ENCODE results near the gene KDM2A.
A peak's percentile ranks its signal among the peaks of the same experiment; 100 is the strongest.

Gene KDM2A

GRCh38 chr11:67102664-67103063 lies 16.4 kb upstream of the KDM2A start:
- TF ChIP-seq, protein P1, sequence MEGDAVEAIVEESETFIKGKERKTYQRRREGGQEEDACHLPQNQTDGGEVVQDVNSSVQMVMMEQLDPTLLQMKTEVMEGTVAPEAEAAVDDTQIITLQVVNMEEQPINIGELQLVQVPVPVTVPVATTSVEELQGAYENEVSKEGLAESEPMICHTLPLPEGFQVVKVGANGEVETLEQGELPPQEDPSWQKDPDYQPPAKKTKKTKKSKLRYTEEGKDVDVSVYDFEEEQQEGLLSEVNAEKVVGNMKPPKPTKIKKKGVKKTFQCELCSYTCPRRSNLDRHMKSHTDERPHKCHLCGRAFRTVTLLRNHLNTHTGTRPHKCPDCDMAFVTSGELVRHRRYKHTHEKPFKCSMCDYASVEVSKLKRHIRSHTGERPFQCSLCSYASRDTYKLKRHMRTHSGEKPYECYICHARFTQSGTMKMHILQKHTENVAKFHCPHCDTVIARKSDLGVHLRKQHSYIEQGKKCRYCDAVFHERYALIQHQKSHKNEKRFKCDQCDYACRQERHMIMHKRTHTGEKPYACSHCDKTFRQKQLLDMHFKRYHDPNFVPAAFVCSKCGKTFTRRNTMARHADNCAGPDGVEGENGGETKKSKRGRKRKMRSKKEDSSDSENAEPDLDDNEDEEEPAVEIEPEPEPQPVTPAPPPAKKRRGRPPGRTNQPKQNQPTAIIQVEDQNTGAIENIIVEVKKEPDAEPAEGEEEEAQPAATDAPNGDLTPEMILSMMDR (conservative IDR thresholded peaks at IDR 0.05): no peak
- no peak overlapping the region for H3K27ac ChIP-seq

DNA sequence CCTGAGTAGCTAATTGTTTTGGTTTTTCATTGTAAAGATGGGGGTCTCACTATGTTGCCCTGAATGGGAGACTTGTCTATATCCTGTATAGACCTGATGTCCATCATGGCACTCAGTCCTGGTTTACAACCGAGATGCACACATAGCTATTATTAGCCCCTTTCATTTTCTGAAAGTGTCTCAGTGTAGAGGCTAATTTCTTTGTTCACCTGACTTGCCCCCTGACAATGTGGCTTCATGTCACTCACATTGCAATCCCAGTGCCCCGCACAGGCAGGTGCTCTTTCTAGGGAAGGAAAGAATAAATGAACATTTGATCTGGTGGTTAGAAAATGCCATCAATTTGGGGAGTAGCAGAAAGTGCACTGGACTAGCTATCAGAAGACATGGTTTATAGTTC lies 13.1 kb upstream of the KDM2A start:
- H3K27ac ChIP-seq: no peak overlapping the region
- TF ChIP-seq, protein P1 (conservative IDR thresholded peaks at IDR 0.05): no peak

DNA sequence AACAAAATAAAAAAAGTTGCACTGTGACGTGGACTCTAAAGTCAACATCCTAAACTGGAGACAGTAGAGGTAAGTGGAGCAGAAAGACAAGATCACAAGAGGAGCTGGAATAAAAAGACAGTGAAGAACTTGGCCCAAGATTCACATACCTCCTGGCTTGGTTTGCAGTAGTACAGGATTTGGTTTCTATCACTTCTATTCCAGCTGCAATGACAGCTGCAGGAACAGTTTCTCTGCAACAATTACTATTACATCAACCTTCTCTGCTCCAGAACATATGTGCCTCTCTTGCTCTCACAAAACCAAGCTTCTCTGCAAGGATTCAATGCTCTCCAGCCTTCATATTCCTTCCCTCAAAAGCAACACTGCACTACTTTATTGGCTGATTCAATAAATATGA lies 7.8 kb upstream of the KDM2A start:
- TF ChIP-seq, protein P1 (conservative IDR thresholded peaks at IDR 0.05): no peak
- H3K27ac ChIP-seq: peak overlapping the region; percentile 31

DNA sequence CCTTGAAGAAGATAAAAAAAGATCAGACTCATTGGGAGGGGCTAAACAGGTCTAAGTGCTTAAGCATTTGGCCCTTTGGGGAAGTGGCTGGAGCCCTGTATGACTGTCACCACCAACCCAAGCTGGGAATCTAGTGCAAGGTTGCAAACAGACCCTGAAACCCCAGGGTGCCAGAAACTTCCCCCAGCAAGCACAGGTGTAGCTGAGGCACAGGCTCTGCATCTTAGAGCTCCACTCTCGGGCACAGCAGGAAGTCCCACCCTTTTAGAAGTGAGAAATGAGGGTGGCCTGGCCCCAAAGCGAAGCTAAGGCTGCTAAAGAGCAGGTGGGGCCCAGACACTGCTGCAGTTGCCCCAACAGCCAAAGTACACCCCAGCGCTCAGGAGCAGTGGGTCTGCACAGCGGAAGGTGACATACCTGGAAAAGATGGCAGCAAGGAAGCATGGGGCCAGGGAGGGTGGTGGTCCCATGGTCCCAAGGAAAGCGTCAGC lies 5.8 kb upstream of the KDM2A start:
- TF ChIP-seq, protein P1 (conservative IDR thresholded peaks at IDR 0.05): no peak
- no peak overlapping the region for H3K27ac ChIP-seq

- no peak overlapping the region for H3K27ac ChIP-seq
- TF ChIP-seq, protein P1 (conservative IDR thresholded peaks at IDR 0.05): no peak
Observed at GRCh38 chr11:67114275-67114896, 4.7 kb upstream of the KDM2A start.

GRCh38 chr11:67116758-67117105 lies 2.3 kb upstream of the KDM2A start:
- TF ChIP-seq, protein P1 (conservative IDR thresholded peaks at IDR 0.05): no peak
- peak overlapping the region; percentile 99 for H3K27ac ChIP-seq

DNA sequence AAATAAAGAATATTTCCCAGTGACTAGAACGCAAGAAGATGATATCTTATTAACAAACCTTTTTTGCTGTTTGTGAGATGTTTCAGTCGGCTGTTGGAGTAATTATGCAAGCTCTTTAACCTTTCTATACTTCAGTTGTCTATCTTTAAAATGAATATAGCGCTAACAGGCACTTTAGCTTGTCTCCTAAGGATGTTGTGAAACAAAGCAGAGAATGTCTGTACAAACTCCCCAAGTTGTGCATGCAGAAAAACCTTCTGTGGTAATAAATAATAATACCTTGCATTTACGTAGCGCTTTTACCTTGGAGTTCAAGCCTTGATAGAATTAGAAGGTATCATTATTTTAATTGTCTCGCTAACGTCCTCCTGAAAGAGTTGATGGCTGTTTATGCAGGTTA lies 1.9 kb upstream of the KDM2A start:
- TF ChIP-seq, protein P1 (conservative IDR thresholded peaks at IDR 0.05): no peak
- H3K27ac ChIP-seq: peak overlapping the region; percentile 99
